Thoracic aorta (tissue), 2 donors: ENCODE measurements around the gene WDR7. TPM values are rescaled to one million over a fixed set of nuclear protein-coding genes. Genes with fewer than 3 reads are reported as not detected.

Experiments used
- ATAC-seq: fragments of 150-250 bp; one replicate; pipeline ENCODE4 v1.8.0; 2017; ENCODE audit warnings: low read depth; ENCODE audit not compliant: insufficient number of reproducible peaks, low FRiP score
- DNase-seq: peaks from one replicate; pipeline ENCODE4 v3.0.0-alpha.2; 2020; ENCODE audit warnings: low spot score
- H3K27ac ChIP-seq, 2 donors: fragments of 200-600 bp; sonication (generic); 1 replicate in 1 of 2; 2 replicates in 1 of 2; pipeline ENCODE4 v1.5.1; 2016; ENCODE audit warnings: mild to moderate bottlenecking in 2 of 2, moderate library complexity in 2 of 2
- H3K27me3 ChIP-seq: fragments of 200-600 bp; sonication (generic); replicated peaks from 2 replicates; pipeline ENCODE4 v1.6.0; 2016; ENCODE audit warnings: mild to moderate bottlenecking; ENCODE audit not compliant: insufficient read depth
- H3K36me3 ChIP-seq: fragments of 200-600 bp; sonication (generic); one replicate; pipeline ENCODE4 v1.5.1; 2016
- H3K4me1 ChIP-seq, 2 donors: fragments of 200-600 bp; sonication (generic); 1 replicate in 1 of 2; 2 replicates in 1 of 2; pipeline versions ENCODE4 v1.5.1 to v1.6.0; 2016; ENCODE audit warnings: low read depth in 2 of 2, mild to moderate bottlenecking in 1 of 2; ENCODE audit not compliant: control insufficient read depth in 1 of 2
- H3K4me3 ChIP-seq: fragments of 200-600 bp; sonication (generic); 2 replicates; pipeline ENCODE4 v1.5.1; 2016; ENCODE audit warnings: mild to moderate bottlenecking
- H3K9me3 ChIP-seq: fragments of 200-600 bp; sonication (generic); 2 replicates; pipeline ENCODE4 v1.5.1; 2016
- CTCF ChIP-seq: fragments of 200-600 bp; sonication (generic); IDR thresholded peaks from one replicate; pipeline ENCODE4 v1.5.1; 2019; ENCODE audit warnings: antibody characterized with exemption
- total RNA-seq, 2 donors: library from RNA; depleted of rRNA; stranded (reverse); fragments of >200 nt; gene quantifications; one replicate each; pipeline versions ENCODE4 v1.1.0 to v1.2.3, GENCODE V29; 2016

WDR7 gene
- total RNA-seq, 2 donors from 2014 or later = 33.2 to 73.1 TPM

DNA sequence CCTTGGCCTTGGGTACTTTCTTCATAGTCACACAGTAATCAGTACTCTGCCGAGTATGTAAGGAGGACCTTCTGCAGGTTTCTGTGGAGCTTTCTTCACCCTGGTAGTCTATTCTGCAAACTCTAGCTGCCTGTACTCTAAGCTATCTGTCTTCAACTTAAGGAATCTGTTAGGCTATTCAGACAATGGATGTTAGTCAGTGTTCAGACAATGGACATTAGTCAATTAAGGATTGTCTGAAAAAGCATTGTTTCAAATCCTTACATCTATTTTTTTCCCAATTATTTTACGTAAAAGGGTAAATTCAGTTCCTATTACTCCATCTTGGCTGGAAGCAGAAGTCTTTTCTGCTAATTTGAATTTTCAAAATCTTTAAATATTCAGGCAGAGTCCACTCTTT is 75.7 kb downstream of the WDR7 start:
- DNase-seq (no peak), ATAC-seq (no peak)
- no peaks in the 10 kb centered on the region for H3K4me1 ChIP-seq
- TF ChIP-seq CTCF = no peak
- no peak overlapping the region for H3K27ac ChIP-seq
- H3K36me3 ChIP-seq = peaks cover 6% of the 10 kb centered on the region
- no peaks in the 10 kb centered on the region for H3K27me3 ChIP-seq
- H3K9me3 ChIP-seq = no peaks in the 10 kb centered on the region
- H3K4me3 ChIP-seq = no peak overlapping the region

DNA sequence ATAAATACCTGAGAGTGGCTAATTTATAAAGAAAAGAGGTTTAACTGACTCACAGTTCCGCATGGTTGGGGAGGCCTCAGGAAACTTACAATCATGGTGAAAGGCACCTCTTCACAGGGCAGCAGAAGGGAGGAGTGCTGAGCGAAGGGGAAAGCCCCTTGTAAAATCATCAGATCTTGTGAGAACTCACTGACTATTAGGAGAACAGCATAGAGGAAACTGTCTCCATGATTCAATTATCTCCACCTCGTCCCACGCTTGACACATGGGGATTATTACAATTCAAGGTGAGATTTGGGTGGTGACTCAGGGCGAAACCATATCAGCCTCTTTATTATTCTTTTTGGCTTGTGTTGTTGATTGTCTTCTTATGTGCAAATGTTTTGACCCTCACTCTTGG is 76.2 kb downstream of the WDR7 start:
- ATAC-seq = no peak
- no peaks in the 10 kb centered on the region for H3K9me3 ChIP-seq
- TF ChIP-seq CTCF = no peak

DNA sequence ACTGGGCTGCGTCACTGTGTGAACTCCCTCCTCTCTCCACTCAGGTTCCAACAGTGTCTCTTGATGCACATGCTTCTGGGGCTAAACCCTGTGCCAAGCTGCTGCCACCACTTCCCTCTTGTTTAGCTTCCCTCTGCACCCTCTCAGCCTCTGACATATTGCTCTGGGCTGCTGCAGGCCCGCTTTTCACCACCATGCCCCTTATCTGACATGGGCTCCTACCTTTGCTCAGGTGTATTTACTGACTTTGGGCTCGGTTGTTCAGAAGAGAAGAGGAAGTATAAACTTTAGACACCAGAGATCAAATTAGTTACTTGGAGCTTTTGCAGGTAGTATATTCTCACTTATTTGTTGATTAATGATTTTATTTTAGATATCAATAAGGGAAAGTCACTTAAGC is 77.6 kb downstream of the WDR7 start:
- no peak overlapping the region for H3K4me3 ChIP-seq
- H3K27ac ChIP-seq = no peak overlapping the region
- DNase-seq (no peak), ATAC-seq (no peak)
- no peaks in the 10 kb centered on the region for H3K27me3 ChIP-seq
- no peak for TF ChIP-seq CTCF
- H3K36me3 ChIP-seq = peaks cover 6% of the 10 kb centered on the region
- no peaks in the 10 kb centered on the region for H3K9me3 ChIP-seq
- no peaks in the 10 kb centered on the region for H3K4me1 ChIP-seq

More for the DNA sequence above, 76.2 kb downstream of the WDR7 start:
- peaks cover 6% of the 10 kb centered on the region for H3K36me3 ChIP-seq
- H3K4me3 ChIP-seq = no peak overlapping the region
- no peak overlapping the region for H3K27ac ChIP-seq
- H3K4me1 ChIP-seq = no peaks in the 10 kb centered on the region
- H3K27me3 ChIP-seq = no peaks in the 10 kb centered on the region
- no peak for DNase-seq

DNA sequence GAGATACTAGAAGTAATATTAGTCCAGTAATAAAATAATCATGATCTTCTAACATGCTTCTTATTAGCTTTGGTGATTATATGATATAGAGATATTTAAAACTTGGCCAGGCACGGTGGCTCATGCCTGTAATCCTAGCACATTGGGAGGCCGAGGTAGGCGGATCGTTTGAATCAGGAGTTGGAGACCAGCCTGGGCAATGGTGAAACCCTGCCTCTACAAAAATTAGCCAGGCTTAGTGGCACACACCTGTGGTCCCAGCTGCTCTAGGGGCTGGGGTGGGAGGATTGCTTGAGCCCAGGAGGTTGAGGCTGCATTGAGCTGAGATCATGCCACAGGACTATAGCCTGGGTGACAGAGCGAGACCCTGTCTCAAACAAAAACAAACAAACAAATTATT is 87.0 kb downstream of the WDR7 start:
- H3K27me3 ChIP-seq = no peaks in the 10 kb centered on the region
- DNase-seq (no peak), ATAC-seq (no peak)
- no peaks in the 10 kb centered on the region for H3K9me3 ChIP-seq
- TF ChIP-seq CTCF = no peak
- no peak overlapping the region for H3K4me3 ChIP-seq
- no peaks in the 10 kb centered on the region for H3K4me1 ChIP-seq
- H3K27ac ChIP-seq = no peak overlapping the region
- H3K36me3 ChIP-seq = no peaks in the 10 kb centered on the region

DNA sequence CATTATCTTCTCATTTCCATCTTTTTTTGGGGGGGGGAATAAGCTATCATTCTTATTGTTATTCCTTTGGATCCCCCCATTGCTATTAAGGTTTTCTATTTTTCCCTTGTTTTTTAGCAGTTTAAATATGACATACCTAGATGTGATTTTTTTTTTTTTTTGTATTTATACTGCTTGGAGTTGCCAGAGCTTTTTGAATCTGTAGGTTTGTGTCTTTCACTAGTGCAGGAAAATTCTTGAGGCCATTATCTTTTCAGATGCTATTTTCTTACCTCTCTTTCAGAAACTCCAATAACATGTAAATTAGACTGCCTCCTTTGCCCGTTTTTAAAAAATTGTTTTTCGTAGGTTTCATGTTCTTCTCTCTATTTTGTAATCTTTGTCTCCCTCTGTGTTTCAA is 88.6 kb downstream of the WDR7 start:
- H3K4me1 ChIP-seq = no peaks in the 10 kb centered on the region
- H3K36me3 ChIP-seq = no peaks in the 10 kb centered on the region
- no peak overlapping the region for H3K27ac ChIP-seq
- no peaks in the 10 kb centered on the region for H3K9me3 ChIP-seq
- ATAC-seq (no peak), DNase-seq (no peak)
- H3K27me3 ChIP-seq = no peaks in the 10 kb centered on the region
- no peak overlapping the region for H3K4me3 ChIP-seq
- TF ChIP-seq CTCF = no peak
